ENCODE results near the gene YPEL2. TPM values are rescaled to one million over a fixed set of nuclear protein-coding genes. Genes with fewer than 3 reads are reported as not detected.

The YPEL2 gene
- total and polyA plus RNA-seq, 9 donors: 6.6 to 28.1 (median 10.6) TPM

DNA sequence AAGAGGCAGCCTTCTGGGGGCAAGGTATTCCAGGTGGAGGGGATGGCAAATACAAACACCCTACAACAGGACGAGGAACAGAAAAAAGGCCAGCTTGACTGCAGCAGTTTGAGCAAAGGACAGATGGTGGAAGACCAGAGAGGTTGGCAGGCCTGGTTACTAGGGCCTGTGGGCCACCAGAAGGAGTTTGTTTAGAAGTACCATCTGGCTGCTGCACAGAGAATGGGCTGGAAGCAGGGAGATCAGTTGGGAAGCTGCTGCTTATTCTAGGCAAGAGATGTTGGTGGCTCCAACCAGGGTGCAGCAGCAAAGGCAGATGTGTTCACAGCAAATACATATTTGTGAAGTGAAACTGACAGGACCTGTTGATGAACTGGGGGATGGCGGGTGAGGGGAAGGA, 2.9 kb upstream of the YPEL2 start:
- DNase-seq: no peak
- intact Hi-C loops (cut with DNase I): loop anchor here in 3 of 4 donors (5.0 kb wide), 2 partner anchors 99 to 114 kb away; no protein-coding TSS in a partner anchor

DNA sequence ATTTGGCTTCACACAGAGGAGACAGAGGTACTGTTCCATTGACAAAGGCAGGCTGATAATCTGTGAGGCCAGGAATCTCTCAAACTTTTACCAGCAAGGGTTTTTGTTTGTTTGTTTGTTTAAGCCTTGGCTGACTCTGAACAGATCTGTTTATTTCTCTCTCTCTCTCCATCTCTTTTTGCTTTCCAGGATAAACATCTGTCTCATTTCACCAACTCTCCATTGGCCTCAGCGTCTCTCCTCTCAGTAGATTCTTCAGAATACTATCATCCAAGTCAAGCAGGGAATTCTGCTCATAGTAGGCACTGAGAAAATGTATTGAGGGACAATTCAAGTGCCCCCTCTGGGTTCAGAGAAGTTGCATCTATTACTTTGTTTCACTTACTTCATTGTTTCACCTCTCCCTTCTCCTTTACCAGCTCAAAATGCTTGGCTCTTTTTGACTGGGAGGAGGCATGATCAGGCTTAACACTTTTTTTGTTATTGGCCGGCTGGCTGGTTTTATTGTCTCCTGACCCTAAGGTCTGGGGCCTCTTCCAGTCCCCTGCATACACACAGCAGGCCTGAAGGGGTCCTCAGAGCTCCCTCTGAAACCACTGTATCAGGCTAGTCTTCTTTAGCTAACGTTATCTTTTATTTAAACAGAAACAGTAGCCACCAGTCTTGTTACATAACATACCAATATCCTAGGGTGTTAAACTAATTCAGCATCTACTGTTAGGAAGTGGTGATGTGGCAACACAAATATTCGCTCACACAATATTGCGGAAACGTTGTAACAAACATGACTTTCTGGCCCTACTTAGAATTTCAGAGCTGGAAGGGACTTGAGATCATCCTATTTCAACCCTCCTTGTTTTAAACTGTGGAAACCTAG, 2.0 kb upstream of the YPEL2 start:
- peak; percentile 50 to 67 (median 64) for DNase-seq
- H3K9me3 ChIP-seq: no peaks in the 10 kb centered on the region
- intact Hi-C loops (cut with DNase I): loop anchor here (2.0 to 5.0 kb wide), 4 partner anchors 38 to 113 kb away; no protein-coding TSS in a partner anchor
- TF ChIP-seq, protein P1, sequence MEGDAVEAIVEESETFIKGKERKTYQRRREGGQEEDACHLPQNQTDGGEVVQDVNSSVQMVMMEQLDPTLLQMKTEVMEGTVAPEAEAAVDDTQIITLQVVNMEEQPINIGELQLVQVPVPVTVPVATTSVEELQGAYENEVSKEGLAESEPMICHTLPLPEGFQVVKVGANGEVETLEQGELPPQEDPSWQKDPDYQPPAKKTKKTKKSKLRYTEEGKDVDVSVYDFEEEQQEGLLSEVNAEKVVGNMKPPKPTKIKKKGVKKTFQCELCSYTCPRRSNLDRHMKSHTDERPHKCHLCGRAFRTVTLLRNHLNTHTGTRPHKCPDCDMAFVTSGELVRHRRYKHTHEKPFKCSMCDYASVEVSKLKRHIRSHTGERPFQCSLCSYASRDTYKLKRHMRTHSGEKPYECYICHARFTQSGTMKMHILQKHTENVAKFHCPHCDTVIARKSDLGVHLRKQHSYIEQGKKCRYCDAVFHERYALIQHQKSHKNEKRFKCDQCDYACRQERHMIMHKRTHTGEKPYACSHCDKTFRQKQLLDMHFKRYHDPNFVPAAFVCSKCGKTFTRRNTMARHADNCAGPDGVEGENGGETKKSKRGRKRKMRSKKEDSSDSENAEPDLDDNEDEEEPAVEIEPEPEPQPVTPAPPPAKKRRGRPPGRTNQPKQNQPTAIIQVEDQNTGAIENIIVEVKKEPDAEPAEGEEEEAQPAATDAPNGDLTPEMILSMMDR (IDR thresholded peaks at IDR 0.05): peak; percentile 47 to 80 (median 72)
- TF ChIP-seq POLR2A (IDR thresholded peaks at IDR 0.05): no peak
- H3K27ac ChIP-seq: peak overlapping the region in 1 of 2 donors; percentile 85
- H3K36me3 ChIP-seq: no peaks in the 10 kb centered on the region
- 4 to 7% (median 6%) methylated on average over 6 of the region's 6 CpGs for WGBS, 3 donors
- no peaks in the 10 kb centered on the region for H3K27me3 ChIP-seq
- peaks cover 7% of the 10 kb centered on the region for H3K4me1 ChIP-seq (ENCODE audit: insufficient read depth)
- no peak overlapping the region for H3K4me3 ChIP-seq

More for the DNA sequence above, 2.9 kb upstream of the YPEL2 start:
- Histone ChIP-seq H3K4me1 (ENCODE audit: insufficient read depth) (peaks cover 7% of the 10 kb centered on the region), H3K27me3 (no peaks in the 10 kb centered on the region), H3K27ac (no peak overlapping the region), H3K4me3 (no peak overlapping the region), H3K9me3 (no peaks in the 10 kb centered on the region), H3K36me3 (no peaks in the 10 kb centered on the region)
- 93 to 98% (median 94%) methylated on average over 2 of the region's 2 CpGs for WGBS, 3 donors
- TF ChIP-seq, protein P1 (IDR thresholded peaks at IDR 0.05): no peak
- TF ChIP-seq POLR2A (IDR thresholded peaks at IDR 0.05): no peak
- TF ChIP-seq EP300 (IDR thresholded peaks at IDR 0.05): no peak

DNA sequence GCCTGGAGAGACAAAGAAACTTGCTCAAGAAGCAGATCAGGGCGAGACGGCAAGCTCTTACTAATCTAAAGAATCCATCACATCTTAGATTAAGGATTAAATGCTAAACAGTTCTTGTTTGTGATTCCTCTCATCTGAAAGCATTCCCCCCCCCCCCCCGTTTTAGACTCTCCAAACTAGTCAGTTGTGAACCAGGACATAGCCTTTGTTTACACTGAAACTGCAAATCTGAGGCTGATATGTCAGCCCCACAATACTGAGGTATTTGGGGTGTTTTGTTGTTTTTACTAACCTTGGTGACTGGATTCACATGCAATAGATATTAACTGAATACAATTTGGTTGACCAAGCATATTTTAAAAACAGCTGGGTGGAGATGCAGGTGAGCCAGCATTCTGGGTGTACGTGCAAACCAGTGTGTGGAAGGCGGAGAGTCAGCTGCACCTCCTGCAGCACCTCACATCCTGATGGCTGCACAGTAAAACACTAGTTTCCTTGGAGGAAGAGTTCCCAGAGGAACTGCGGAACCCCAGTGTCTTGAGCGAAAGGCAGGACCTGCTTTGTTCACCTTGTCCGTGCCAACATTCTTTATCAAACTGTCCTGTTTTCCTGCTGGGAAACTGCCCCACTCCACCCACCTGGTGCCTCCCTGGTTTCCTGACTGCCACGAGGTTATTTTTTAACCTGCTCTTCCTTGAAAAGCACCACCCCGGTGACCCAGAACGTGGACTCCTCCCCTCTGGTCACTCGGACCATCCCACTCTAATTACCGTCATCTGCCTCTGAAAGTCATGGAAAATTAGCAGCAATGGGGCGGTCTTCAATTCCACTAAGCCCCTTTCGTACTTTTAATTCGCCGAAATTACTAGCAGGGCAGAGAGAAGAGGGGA, 1.2 kb upstream of the YPEL2 start:
- Histone ChIP-seq H3K9me3 (no peaks in the 10 kb centered on the region), H3K36me3 (no peaks in the 10 kb centered on the region), H3K27ac (peak overlapping the region in 1 of 2 donors; percentile 85), H3K27me3 (no peaks in the 10 kb centered on the region), H3K4me1 (ENCODE audit: insufficient read depth) (peaks cover 7% of the 10 kb centered on the region), H3K4me3 (no peak overlapping the region)
- peak; percentile 26 to 53 (median 37) for DNase-seq
- WGBS, 3 donors: 25 to 28% (median 25%) methylated on average over 17 of the region's 17 CpGs
- intact Hi-C loops (cut with DNase I): loop anchor here in 2 of 4 donors (2.0 to 5.0 kb wide), 3 partner anchors 37 to 111 kb away; no protein-coding TSS in a partner anchor
- TF ChIP-seq EP300 (IDR thresholded peaks at IDR 0.05) (no peak), POLR2A (IDR thresholded peaks at IDR 0.05) (no peak)
- TF ChIP-seq, protein P1 (IDR thresholded peaks at IDR 0.05): no peak
